SHP77 (cell line): Measurements from ENCODE around the gene KCNJ16.

ENCODE experiments used
- DNase-seq, 2 experiments: peaks; one replicate each; lab custom pipeline; 2025; lab: John Stamatoyannopoulos, UW

Gene KCNJ16

DNA sequence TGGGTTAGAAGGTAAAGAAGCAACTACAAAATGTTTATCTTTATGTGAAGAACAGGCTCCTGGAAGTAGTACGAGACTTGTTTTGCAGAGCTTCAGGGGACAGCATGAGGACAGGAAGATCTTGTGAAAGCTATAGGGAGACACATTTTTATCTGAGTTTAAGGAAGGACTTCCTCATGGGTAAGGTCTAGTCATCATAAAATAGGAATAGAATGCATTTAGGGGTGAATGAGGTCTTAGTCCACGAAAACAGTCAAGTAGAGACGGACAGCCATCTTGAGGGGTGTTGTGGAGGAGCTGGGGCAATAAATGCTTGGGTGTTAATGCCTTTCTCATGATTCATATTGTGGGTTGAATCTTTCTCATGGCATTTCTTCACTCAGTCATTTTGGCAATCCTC is 24.3 kb downstream of the KCNJ16 start:
- no peak for DNase-seq

DNA sequence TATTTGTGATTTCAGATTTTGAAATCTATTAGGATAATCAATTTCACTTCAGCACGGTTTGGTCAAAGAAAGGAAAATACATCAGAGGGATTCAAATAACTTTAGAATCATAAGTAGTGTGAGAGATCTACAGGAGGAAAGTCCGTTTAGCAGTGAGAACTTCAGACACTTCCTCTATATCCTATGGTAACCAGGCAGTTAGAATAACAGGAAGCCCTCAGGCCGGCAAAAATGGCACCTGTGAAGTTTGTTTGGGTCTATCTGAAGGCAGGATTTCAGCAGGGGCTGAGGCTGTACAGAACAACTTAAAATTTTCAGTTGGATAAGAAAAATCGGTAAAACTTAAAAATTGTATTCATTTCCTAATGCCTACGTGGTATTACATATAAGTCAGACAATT is 24.9 kb downstream of the KCNJ16 start:
- no peak for DNase-seq

DNA sequence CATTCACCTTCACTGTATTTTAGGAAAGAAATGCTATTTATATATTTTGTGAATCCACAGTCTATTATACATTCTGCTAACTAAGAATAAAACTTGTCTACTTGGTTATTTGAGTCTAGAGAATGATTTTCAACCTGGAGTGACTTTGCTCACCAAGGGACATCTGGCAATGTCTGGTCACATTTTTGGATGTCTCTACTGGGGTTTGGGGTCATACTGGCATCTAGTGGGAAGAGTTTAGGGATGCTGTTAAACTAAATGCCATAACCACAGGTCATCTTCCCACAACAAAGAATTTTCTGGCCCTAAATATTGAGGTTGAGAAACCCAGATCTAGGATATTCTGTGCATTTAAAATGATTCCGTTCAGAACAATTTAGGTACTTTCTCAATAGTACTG is 26.0 kb downstream of the KCNJ16 start:
- DNase-seq, result no peak

DNA sequence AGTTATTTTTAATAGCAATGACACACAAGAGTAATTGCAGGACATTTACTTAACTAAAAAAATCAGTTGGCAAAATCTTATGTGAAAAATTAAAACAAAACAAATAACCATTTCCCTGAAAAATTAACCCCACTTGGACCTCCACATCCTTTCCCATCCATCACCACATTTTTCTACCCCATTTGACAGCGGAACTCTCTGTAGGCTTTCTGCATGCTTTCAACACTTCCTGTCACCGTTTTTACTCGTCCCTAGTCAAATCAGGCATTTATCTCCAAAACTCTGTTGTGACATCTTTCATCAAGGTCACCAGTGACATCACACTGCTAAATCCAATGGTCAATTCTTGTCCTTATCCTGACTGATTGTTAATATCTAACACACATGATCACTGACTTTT is 27.5 kb downstream of the KCNJ16 start:
- no peak for DNase-seq

DNA sequence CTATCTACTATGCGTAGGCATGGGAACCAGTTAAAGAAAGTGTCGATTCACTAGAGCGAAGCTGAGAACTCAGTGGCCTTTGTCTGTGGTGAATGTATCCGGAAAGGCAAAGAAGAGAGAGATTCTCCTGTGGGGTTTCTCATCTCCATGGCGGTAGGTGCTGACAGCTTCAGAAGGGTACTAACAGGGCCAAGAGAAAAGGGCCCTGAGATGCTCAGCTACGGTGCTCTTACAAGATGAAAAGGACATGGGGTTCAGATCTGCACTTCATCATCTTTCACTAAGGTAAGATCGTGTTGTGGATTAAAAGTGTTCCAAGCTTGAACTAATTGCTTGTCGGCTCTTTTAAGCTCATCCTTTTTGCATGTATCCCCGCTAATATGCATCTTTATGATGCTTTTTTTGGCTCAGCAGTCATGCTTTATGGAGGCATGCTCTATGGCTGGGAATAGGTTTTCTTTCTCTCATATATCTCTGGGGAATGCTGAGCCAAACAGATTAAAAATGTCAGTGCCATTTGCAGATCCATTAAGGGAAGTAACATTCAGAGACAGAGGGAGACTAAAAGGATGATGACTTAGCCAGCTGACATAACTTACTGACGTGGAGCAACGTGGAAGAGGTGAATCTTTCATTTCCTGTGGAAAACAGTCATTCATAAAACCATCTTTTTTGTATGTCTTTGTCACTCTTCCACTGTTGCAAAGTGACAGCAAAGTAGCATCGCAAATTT is 29.9 kb downstream of the KCNJ16 start:
- DNase-seq, result no peak

DNA sequence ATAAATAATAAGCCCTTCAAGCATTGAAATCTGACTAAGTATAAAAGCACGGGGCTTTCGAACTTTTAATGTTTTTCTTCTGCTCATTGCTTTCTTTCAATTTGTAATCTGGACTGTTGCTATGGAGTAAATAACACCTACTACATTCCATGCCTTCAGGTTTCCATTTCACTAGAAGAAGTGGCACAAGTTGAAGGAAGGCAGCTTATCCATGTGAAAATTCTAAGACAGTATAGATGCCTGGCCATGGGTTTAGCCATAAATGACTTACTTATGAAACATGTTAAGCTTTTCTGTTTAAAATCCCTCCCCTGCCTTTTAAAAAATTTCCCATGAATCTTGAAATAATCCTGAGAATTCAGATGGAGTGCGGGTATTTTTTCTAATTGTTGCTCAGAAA is 30.6 kb downstream of the KCNJ16 start:
- DNase-seq, result no peak

DNA sequence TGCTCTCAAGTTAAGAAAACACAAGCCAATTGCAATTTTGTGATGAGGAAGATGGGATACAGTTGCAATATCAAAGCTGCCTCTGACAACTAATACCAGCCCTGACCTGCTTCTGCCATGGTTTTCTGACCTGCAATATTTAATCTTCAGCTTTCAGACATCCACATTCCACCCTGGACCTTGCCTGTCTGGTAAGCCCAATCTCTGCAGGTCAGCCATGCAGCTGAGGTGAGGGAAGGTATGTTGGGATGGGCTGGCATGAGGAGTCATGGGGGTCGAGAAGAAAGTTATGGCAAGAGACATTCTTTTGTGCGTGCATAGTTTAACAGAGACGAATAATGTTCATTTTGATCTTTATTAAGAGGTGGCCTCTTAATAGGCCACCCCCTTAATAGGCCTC is 31.5 kb downstream of the KCNJ16 start:
- DNase-seq, result no peak

DNA sequence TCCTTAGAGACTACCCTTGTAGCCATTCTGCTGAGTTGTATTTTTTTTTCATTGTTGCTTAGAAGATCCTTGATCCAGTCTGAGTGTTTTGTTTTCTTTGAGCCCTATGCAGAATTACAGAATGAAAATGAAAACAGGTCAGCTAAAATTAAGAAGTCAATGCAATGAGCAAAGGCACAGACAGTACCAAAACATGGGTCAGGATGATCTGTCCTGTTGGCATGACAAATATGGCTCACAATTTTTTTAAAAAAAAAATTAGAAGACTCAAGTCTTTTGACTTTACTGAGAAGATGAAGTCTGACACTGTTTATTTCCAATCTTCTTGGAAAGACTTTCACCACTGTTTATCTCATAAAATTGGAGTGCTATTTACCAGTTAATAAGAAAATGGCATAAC is 32.4 kb downstream of the KCNJ16 start:
- DNase-seq, result no peak

DNA sequence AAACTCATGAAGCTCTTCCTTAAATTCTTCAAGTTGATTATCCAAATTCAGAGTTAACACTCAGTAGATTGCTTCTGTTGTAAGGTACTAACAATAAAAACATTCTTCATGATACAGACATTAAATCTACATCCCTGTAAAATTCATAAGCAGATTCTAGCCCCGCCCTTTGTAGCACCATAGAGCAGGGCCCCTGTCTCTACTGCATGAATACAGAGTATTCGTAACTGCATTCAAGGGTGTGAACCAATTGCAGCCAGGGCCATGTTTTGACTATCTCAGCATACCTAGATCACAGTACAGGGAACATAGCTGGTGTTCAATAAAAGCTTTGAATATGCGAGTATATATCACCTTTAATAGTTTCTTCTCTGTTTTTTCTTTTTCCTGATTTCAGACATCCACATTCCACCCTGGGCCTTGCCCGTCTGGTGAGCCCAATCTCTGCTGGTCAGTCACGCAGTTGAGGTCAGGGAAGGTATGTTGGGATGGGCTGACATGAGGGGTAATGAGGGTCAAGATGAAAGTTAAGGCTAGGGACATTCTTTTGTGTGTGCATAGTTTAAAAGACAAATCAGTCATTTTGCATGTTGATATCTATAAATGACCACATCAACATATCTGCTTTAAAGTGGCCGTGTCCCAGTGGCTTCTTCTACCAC is 33.0 kb downstream of the KCNJ16 start:
- no peak for DNase-seq

DNA sequence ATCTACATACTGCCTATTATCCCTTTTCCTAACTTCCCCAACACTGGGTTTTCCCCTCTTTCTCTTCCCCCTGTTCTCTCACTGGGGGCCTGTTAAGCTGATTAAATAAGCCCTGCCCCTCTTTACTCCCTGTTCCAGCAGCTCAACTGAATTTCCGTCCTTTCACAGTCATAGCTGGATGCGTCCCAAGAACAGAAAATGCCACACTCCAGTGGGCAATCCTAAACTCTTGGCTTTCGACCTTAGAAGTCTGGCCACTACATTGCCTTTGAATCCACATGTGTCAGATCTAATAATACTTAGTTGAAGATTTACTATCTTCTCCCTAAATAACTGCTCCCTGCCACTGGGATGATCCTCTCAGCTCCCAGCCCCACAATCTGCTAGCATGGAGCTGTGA is 34.5 kb downstream of the KCNJ16 start:
- no peak for DNase-seq

DNA sequence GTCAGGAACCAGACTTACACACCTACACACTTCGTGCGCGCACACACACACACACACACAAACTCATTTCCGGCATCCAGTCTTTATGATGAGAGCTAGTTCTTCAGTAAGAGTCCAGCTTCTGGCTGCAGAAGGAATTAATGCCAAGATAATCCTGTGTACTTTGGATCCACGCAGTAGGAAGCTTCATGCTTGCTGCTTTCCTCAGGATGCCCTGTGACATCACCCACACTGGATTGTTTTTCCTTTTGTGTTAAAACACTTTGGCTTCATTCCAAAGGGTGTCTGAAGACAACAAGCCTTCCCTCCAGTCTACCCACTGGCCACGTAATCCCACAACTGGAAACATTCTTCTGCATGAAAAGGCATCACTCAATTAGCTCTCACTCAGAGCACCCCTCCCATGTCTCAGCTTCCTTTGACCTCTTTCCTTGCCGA is 35.4 kb downstream of the KCNJ16 start:
- no peak for DNase-seq

DNA sequence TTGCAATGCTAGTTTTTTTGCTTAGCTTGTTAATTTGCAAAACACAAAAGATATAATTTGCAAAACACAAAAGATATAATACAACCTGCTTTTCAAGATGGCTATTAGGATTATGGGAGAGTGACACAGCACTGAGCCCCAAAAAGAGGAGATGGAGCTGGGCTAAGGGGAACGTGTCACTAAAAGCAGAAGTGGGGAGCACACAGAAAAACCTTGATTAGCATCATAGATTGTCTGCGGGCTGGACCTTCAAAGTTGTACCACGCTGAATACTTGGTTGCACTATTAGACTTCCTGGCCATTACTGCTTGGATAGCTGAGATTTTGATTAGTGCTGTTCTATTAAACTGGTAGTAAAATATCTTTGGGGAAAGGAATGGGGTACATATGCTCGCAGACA is 36.2 kb downstream of the KCNJ16 start:
- no peak for DNase-seq

DNA sequence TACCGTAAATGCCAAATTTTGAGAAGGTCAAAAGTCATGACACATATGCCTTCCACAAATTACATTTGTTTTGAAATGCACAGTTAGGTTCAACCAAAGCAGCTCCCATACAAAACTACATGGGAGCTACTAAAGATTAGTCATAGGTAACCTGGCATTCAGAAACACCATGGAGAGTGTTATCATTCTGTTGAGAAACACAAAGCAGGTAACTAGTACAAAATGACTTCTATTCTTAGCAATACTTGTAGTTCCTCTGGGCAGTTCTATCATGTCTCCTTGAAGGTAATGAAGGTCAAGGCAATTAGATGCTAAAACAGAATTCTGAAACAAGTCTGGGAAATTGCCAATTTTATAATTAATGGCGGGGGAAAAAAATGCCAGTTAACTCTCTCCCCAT is 39.4 kb downstream of the KCNJ16 start:
- DNase-seq, result no peak

DNA sequence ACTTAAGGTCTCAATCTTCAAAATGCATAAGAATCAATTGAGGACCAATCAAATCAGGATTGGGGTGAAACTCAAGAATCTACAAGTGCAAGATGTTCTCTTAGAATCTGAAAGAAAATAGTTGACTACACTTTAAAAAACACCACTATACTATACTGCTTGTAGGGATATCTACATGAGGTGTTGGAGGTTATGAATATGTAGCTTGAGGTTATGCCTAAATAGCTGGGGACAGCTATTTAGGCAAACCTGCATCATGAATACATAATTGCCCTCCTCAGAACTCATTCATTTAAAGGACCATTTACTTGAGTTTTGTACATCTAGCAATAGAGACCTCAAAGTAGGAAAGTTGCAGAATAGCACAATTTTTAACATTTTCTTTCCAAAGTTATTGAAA is 40.1 kb downstream of the KCNJ16 start:
- DNase-seq, result no peak

DNA sequence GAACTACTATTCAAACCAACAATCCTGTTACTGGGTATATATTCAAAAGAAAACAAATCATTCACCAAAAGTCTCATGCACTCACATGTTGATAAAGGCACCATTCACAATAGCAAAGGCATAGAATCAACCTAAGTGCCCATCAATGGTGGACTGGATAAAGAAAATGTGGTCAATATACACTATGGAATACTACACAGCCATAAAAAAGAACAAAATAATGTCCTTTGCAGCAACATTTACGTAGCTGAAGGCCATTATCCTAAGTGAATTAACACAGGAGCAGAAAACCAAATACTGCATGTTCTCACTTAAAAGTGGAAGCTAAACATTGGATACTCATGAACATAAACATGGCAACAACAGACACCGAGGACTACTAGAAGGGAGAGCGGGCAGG is 41.9 kb downstream of the KCNJ16 start:
- DNase-seq, result no peak

DNA sequence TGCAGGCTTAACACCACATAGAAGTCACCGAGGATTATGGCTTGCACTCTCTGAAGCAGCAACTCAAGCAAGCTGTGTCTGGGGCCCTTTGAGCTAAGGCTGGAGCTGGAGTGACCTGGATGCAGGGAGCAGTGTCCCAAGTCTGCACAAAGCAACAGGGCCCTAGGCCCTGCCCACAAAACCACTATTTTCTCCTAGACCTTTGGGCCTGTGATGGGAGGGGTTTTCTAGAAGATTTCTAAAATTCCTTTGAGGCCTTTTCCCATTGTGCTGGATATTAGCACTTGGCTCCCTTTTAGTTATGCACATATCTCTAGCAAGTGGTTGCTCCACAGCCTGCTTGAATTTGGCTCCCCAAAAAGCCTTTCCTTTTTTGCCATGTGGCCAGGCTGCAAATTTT is 44.5 kb downstream of the KCNJ16 start:
- DNase-seq, result no peak

DNA sequence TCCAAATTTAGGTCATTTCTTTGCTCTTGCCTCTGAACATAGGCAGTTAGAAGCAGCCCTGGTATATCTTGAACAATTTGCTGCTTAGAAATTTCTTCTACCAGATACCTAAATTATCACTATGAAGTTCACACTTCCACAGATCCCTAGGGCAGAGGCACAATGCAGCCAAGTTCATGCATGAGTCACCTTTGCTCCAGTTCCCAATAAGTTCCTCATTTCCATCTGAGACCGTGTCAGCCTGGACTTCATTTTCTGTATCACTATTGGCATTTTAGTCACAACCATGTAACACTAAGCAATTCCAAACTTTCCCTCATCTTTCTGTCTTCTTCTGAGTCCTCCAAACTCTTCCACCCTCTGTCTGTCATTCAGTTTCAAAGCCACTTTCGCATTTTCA is 45.0 kb downstream of the KCNJ16 start:
- DNase-seq, result no peak

DNA sequence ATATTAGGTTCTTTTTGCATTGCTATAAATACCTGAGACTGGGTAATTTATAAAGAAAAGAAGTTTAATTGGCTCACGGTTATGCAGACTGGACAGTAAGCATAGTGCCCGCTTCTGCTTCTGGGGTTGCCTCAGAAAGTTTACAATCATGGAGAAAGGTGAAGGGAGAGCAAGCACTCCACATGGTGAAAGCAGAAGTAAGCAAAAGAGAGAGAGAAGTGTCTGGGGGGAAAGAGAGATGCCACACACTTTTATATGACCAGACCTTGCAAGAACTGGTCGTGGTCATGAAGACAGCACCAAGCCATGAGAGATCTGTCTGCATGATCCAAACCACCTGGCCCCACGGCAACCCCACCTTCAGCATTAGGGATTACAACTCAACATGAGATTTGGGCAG is 45.4 kb downstream of the KCNJ16 start:
- no peak for DNase-seq

DNA sequence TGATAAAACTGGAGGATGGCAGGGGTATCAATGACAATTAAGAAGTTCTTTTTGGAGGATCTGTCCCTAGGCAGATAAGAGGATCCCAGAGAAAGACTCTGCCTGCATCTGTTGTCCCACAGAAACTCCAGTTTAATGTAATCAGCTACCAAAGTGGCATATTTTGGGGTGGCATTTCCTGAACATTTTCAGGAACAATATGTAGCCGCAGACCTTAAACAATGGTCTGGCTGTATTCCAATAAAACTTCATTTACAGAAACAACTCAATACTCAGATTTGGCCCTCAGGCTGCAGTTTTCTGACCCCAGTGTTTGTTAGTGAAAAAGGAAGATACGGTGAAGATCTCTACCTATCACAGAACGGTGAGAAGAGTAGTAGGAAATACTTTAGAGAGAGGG is 46.1 kb downstream of the KCNJ16 start:
- no peak for DNase-seq

DNA sequence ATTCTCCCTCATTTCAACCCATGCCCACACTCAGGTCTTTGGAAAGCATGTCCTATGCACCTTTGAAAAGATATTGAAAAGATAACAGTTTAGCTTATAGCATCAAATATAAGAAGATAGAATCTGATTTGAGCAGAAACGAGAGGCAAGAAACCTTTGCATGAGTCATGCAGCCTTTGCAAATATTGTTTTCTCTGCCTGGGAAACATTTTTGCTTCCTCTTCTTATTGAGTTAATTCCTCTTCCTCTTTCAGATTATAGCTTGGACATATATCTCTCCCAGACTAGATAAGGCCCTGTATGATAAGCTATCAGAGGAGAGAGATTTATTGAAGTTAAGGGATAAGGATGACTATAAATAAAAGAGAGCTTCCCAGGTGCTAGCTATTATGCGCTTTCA is 48.2 kb downstream of the KCNJ16 start:
- DNase-seq, result no peak

DNA sequence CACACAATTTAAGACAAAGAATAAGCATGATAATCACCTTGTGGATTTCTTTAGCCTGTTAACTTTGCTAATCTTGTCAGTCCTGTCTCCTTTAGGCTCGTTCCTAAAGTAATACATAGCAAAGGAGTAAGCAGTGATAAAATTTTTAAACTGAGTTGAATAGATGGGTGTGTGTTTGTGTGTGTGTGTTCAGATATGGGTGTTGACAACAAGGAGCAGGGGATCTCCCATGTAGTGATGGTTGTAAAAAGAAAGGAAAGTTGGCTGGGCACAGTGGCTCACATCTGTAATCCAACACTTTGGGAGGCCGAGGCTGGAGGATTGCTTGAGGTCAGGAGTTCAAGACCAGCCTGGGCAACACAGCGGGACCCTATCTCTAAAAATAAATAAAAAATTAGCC is 49.7 kb downstream of the KCNJ16 start:
- no peak for DNase-seq

DNA sequence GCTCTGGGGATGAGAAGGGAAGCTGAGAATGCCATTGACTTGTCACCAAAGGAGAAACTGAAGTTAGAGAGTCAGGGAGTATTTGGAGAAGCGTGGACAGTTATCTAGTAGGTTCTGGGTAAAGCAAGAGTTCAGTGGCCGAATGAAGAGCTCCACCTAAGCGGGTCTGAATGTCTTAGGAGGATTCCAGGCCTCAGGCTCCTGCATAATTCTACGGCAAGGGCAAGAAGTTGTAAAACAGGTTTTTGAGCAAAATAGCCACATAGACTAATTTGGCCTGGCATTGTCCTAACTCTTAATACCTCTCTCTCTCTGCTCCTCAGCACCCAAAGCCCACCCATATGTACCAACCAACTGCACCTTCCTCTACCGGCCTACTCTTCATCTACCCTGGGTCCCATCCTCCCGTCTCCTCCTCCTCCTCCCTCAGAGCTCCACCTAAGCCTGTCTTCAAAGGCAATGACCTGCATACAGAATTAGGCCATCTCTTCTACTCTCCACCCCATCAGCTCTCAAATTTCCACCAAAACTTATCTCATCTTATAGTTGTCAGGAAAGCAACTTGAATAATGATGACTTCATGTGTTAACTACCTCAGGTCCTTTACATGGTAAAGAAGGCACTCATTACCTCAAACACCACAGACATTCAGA is 52.3 kb downstream of the KCNJ16 start:
- DNase-seq, result no peak

DNA sequence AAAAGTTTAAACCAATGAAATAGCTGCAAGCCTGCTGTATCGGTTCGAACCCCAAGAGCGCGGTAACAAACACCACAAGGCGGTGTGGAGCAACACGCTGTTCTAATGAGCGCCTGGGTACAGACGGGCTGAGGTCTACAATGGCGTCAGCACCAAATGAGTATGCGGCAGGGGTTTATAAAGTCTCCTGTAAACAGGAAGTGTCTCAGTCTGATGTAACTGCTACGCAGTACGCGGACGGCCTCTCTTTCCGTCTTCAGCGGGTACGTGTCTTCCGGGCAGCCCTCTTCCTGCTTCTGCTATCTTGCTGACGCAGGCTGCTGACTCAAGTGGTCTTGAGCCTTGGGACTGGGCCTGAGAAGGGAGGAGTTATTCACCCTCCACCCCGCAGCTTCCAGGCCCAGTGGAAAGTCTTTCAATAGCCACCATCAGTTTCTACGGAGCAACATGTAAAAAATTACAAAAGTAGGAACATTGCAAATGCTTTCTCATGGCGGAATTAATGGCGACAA is 53.8 kb downstream of the KCNJ16 start:
- DNase-seq, result no peak
